ENCODE data around the gene CXCL14.

- no peak for TF ChIP-seq TAF1 (IDR thresholded peaks at IDR 0.05; ENCODE audit: borderline replicate concordance, low read depth, low read length)
- TF ChIP-seq POLR2A (IDR thresholded peaks at IDR 0.05; ENCODE audit: low read depth, low read length), result no peak
- no peak for TF ChIP-seq POLR2AphosphoS5 (IDR thresholded peaks at IDR 0.05; ENCODE audit: low read depth, low read length)
Measured at GRCh38 chr5:135537271-135537670, 41.5 kb downstream of the CXCL14 start.
